ENCODE measurements around the gene SEMA3C.

- no peak for TF ChIP-seq POLR2A (IDR thresholded peaks at IDR 0.05)
- no peak for TF ChIP-seq CTCF (IDR thresholded peaks at IDR 0.05)
Observed at GRCh38 chr7:80726666-80727065, 192.2 kb downstream of the SEMA3C start.
